HG03457 (cell line): ENCODE measurements around the gene PDLIM1.
"Not testable (repeated sequence)": the region's sequence is repeated elsewhere in the genome, so short reads cannot be mapped to it uniquely, and the experiment has no call there.

ENCODE experiments used
- ATAC-seq: cut with Tn5 transposase; IDR thresholded peaks from one replicate; pipeline ENCODE4 v1.9.1; 2021; ENCODE audit warnings: moderate number of reproducible peaks; ENCODE audit not compliant: unreplicated experiment

The PDLIM1 gene

GRCh38 chr10:95214369-95214768, 76.4 kb downstream of the PDLIM1 start:
- ATAC-seq: no peak

GRCh38 chr10:95211606-95212279, 79.1 kb downstream of the PDLIM1 start:
- ATAC-seq: no peak

DNA sequence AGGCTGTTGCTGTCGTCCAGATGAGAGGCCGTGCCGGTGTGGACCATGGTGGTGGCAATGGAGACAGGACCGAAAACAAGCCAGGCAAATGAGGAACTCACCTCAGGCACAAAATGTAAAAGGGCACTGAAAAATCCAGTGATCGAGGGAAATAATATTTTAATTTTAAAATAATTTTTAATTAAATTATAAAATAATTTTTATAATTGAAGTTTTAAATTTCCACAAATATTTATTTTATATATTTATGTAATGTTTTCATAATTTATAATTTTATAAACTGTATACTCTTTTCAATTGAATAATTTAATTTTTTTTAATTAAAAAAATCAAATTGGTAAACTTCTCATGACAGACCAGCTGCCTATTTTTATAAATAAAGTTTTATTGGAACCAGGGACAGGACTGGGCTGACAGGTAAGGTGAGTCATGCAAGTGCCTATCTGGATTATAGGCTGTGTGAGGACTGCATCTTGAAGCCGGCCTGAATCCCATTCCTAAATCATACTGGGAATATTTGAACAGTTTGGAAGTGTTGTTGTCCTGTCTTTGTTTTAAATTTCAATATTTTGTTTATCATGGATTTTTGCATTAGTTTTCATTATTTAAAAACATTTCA, 81.2 kb downstream of the PDLIM1 start:
- no peak for ATAC-seq

GRCh38 chr10:95208702-95209391, 82.0 kb downstream of the PDLIM1 start:
- no peak for ATAC-seq

GRCh38 chr10:95202865-95203264, 87.9 kb downstream of the PDLIM1 start:
- ATAC-seq: not testable (repeated sequence)

DNA sequence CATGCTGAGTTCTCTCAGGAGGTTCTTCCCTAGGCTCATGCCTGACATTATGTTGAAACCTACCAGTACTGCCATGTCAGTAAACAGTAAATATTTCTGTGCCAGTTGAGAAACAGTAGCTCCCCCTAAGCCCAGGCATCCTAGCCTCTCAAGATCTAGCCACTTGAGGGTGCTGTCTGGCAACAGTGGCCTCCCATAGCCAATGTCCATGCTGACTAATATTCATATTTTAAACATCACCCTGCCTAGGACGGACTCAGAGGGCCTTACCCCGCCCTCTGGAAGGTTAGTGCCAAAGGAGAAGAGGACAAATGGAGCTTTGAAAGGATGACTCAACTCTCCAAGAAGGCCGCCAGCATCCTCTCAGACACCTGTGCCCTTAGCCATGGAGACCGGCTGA, 89.1 kb downstream of the PDLIM1 start:
- ATAC-seq: no peak

DNA sequence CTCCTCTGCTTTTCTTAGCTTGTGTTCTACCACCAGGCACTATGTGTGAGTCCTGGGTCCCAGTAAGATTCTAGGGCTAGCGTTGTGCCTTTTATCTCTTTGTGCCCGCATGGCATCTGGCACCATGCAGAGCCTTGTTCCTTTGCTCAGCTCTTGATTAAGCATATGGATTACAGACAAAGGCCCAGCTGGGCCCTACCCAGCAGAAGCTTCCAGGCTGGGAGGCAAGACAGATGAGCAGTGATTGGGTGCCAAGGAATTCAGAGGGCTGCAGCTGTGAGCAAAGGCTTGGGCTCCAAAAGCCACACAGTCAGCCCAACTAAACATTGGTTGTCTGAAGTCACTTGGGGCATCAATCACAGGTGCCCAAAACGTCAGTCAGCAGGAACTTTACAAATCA, 94.8 kb downstream of the PDLIM1 start:
- no peak for ATAC-seq

GRCh38 chr10:95193944-95194343, 96.9 kb downstream of the PDLIM1 start, which contains the start of gene ACSM6:
Gene ACSM6 (plus strand): TSS chr10:95194238. CDS start chr10:95194486, 248 bp downstream.
- no peak for ATAC-seq

DNA sequence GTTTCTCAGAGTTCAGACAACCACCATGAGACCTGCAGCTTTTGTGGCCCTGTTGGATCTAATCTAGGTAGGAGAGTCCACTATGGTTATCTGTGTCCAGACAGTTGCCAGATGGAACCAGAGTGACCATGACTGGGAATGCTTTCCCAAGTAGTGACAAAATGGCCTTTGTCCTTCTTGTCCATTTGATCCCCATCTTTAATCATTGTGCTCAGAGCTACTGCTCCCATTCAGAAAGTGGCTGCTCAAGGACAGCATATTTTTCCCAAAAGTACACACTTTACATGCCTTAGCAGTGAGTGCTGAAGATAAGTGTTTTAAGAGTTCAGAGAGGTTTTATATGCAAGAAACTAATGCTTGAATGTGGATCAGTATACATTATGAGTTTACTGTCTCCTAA, 102.2 kb downstream of the PDLIM1 start:
- no peak for ATAC-seq

DNA sequence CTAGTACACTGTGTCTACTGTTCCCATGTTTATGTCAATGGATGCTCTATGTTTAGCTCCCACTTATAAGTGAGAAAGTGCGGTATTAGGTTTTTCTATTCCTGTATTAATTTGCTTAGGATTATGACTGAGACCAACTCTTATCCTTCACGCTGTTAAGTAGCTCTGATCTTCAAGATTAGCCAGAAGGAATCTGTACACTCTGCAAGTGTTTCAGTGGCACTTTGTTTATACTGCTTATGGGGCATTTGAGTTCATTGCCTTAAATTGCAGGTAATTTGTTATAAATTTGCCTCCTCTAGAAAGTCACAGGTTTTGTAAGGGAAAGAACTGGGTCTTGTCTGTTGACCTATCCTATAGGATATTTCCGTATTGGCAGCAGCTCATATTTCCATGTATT, 103.2 kb downstream of the PDLIM1 start:
- ATAC-seq: no peak
